Measurements from ENCODE around the gene UGT2A1. TPM values are rescaled to one million over a fixed set of nuclear protein-coding genes. Genes with fewer than 3 reads are reported as not detected.

UGT2A1 gene
- total and polyA plus RNA-seq, 2 donors (not counting 1 experiment from before 2014, with no cell fraction given), result not detected

DNA sequence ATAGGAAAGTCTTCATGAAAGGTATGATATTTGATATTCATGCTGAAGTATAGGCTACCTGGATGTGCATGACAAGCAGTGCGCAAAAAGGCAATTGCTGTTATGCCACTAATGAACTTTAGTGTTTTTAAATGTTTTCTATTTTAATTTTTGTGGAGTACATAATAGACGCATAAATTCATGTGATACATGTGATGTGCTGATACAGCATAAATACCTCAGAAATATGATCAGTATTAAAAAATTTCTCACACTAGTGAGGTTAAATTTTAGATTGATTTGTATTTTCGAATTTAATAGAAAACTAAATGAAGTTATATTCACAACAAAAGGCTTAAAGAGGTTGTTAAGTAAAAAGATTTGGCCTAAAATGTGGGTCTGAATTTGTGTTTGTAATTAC lies 2.2 kb downstream of the UGT2A1 start:
- Mint-ChIP-seq H3K4me3 (no peak overlapping the region), H3K4me1 (no peaks in the 10 kb centered on the region), H3K9me3 (ENCODE audit: insufficient read depth) (no peaks in the 10 kb centered on the region), H3K27me3 (no peaks in the 10 kb centered on the region), H3K27ac (no peak overlapping the region)
- H3K9me3 ChIP-seq (ENCODE audit: control extremely low read depth in 1 of 3, control insufficient read depth in 2 of 3, insufficient read depth in 1 of 3, low read length in 2 of 3), result no peaks in the 10 kb centered on the region
- CTCF ChIA-PET, result no interaction called here
- no peaks in the 10 kb centered on the region for H4K20me1 ChIP-seq (ENCODE audit: control insufficient read depth, insufficient read depth, low read length, poor library complexity, severe bottlenecking)
- no peaks in the 10 kb centered on the region for H3K79me2 ChIP-seq (ENCODE audit: control insufficient read depth, insufficient read depth, low read length)
- no peak overlapping the region for H3K27ac ChIP-seq (ENCODE audit: low read length in 2 of 2)
- ATAC-seq (ENCODE audit: low read depth) (no peak), DNase-seq (no peak)
- no peak overlapping the region for H3K4me2 ChIP-seq (replicated peaks; ENCODE audit: low read depth, low read length, poor library complexity, severe bottlenecking)
- POLR2A ChIA-PET, result no interaction called here
- no peak overlapping the region for H3K4me3 ChIP-seq (ENCODE audit: control extremely low read depth in 1 of 5, extremely low read depth in 1 of 5, insufficient read depth in 1 of 5, low read depth in 2 of 5, low read length in 4 of 5)
- no peak overlapping the region for H3K9ac ChIP-seq (ENCODE audit: low read length)
- intact Hi-C loops (cut with micrococcal nuclease), result no loop called here
- H3K4me1 ChIP-seq (ENCODE audit: control insufficient read depth in 2 of 2, insufficient read depth in 2 of 2, low read length in 2 of 2), result no peaks in the 10 kb centered on the region
- no peak overlapping the region for H2AFZ ChIP-seq (ENCODE audit: insufficient read depth, low read depth, low read length, poor library complexity, severe bottlenecking)
- no peaks in the 10 kb centered on the region for H3K36me3 ChIP-seq (replicated peaks in 1 of 2; ENCODE audit: control extremely low read depth in 1 of 2, control insufficient read depth in 1 of 2, extremely low read depth in 1 of 2, insufficient read depth in 2 of 2, low read length in 1 of 2)
- WGBS (ENCODE audit: insufficient coverage), result no CpG with 5 or more reads among the region's 3 CpGs
- no peaks in the 10 kb centered on the region for H3K27me3 ChIP-seq (replicated peaks in 1 of 4; ENCODE audit: control extremely low read depth in 1 of 4, control insufficient read depth in 3 of 4, insufficient read depth in 4 of 4, low read length in 3 of 4)
- no peak for TF ChIP-seq CTCF (IDR thresholded peaks at IDR 0.05)
- no peak for TF ChIP-seq EZH2 (IDR thresholded peaks at IDR 0.05; ENCODE audit: borderline replicate concordance, insufficient read depth, low read depth, low read length, poor library complexity, severe bottlenecking)

DNA sequence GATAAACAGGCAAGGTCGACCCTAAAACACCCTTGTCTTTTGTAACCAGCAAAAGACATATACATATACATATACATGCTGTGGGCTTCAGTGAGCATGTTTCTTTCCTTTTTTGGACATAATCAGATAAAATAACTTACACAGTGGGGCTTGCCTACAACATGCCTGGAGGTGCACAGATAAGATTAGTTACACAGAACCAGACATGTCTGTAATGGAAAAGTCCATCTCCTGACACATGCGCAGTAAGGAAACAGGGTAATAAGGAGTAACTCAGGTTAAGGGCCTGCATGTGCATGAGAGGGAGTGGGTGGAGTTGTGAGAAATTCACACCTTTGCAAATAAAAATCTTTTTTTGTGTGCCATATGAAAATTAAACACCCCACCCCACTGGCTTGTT lies 3.4 kb downstream of the UGT2A1 start:
- no peak overlapping the region for H2AFZ ChIP-seq (ENCODE audit: insufficient read depth, low read depth, low read length, poor library complexity, severe bottlenecking)
- no peaks in the 10 kb centered on the region for H3K36me3 ChIP-seq (replicated peaks in 1 of 2; ENCODE audit: control extremely low read depth in 1 of 2, control insufficient read depth in 1 of 2, extremely low read depth in 1 of 2, insufficient read depth in 2 of 2, low read length in 1 of 2)
- no peak overlapping the region for H3K9ac ChIP-seq (ENCODE audit: low read length)
- intact Hi-C loops (cut with micrococcal nuclease), result no loop called here
- TF ChIP-seq EZH2 (IDR thresholded peaks at IDR 0.05; ENCODE audit: borderline replicate concordance, insufficient read depth, low read depth, low read length, poor library complexity, severe bottlenecking) (no peak), CTCF (IDR thresholded peaks at IDR 0.05) (no peak)
- DNase-seq (no peak), ATAC-seq (ENCODE audit: low read depth) (no peak)
- no peaks in the 10 kb centered on the region for H3K79me2 ChIP-seq (ENCODE audit: control insufficient read depth, insufficient read depth, low read length)
- no peak overlapping the region for H3K4me3 ChIP-seq (ENCODE audit: control extremely low read depth in 1 of 5, extremely low read depth in 1 of 5, insufficient read depth in 1 of 5, low read depth in 2 of 5, low read length in 4 of 5)
- Mint-ChIP-seq H3K9me3 (ENCODE audit: insufficient read depth) (no peaks in the 10 kb centered on the region), H3K4me3 (no peak overlapping the region), H3K27me3 (no peaks in the 10 kb centered on the region), H3K4me1 (no peaks in the 10 kb centered on the region), H3K27ac (no peak overlapping the region)
- no peaks in the 10 kb centered on the region for H3K27me3 ChIP-seq (replicated peaks in 1 of 4; ENCODE audit: control extremely low read depth in 1 of 4, control insufficient read depth in 3 of 4, insufficient read depth in 4 of 4, low read length in 3 of 4)
- CTCF ChIA-PET, result no interaction called here
- no peak overlapping the region for H3K4me2 ChIP-seq (replicated peaks; ENCODE audit: low read depth, low read length, poor library complexity, severe bottlenecking)
- WGBS (ENCODE audit: insufficient coverage), result 40% methylated on average over 1 of the region's 2 CpGs
- H4K20me1 ChIP-seq (ENCODE audit: control insufficient read depth, insufficient read depth, low read length, poor library complexity, severe bottlenecking), result no peaks in the 10 kb centered on the region
- no peaks in the 10 kb centered on the region for H3K9me3 ChIP-seq (ENCODE audit: control extremely low read depth in 1 of 3, control insufficient read depth in 2 of 3, insufficient read depth in 1 of 3, low read length in 2 of 3)
- no peak overlapping the region for H3K27ac ChIP-seq (ENCODE audit: low read length in 2 of 2)
- H3K4me1 ChIP-seq (ENCODE audit: control insufficient read depth in 2 of 2, insufficient read depth in 2 of 2, low read length in 2 of 2), result no peaks in the 10 kb centered on the region
- POLR2A ChIA-PET, result no interaction called here

Measured in B cell (primary cell).